Type B pancreatic cell (in vitro differentiated cells): ENCODE measurements around the gene TFF2. TPM values are rescaled to one million over a fixed set of nuclear protein-coding genes. Genes with fewer than 3 reads are reported as not detected.

Experiments
- DNase-seq: peaks from one replicate; pipeline ENCODE4 v3.0.0; 2021; ENCODE audit warnings: mixed read lengths; ENCODE audit not compliant: unreplicated experiment; ENCODE audit errors: extremely low spot score
- H3K27ac Mint-ChIP-seq: 2 replicates; pipeline ENCODE4 v1.8.0; 2021; ENCODE audit warnings: mild to moderate bottlenecking, mixed read lengths
- H3K27me3 Mint-ChIP-seq: 2 replicates; pipeline ENCODE4 v1.8.0; 2021; ENCODE audit warnings: mixed read lengths
- H3K36me3 Mint-ChIP-seq: 2 replicates; pipeline ENCODE4 v1.8.0; 2021; ENCODE audit warnings: mixed read lengths
- H3K4me1 Mint-ChIP-seq: one replicate; pipeline ENCODE4 v1.8.0; 2021; ENCODE audit warnings: mixed read lengths; ENCODE audit not compliant: unreplicated experiment
- H3K4me3 Mint-ChIP-seq: 2 replicates; pipeline ENCODE4 v1.8.0; 2021; ENCODE audit warnings: mild to moderate bottlenecking, mixed read lengths
- H3K9me3 Mint-ChIP-seq: 2 replicates; pipeline ENCODE4 v1.8.0; 2021; ENCODE audit warnings: mixed read lengths
- total RNA-seq: library from RNA; stranded (reverse); gene quantifications from 2 replicates; pipeline ENCODE4 v1.2.1, GENCODE V29; 2021; ENCODE audit warnings: low replicate concordance
- TF ChIP-seq, protein P1 (sequence below): fragments of 200-600 bp; sonication (generic); conservative IDR thresholded peaks from 2 replicates; pipeline ENCODE4 v1.5.0; 2021; ENCODE audit warnings: antibody characterized with exemption, mild to moderate bottlenecking

TFF2 gene
- total RNA-seq, 1 donor from 2014 or later, result 11.3 TPM

DNA sequence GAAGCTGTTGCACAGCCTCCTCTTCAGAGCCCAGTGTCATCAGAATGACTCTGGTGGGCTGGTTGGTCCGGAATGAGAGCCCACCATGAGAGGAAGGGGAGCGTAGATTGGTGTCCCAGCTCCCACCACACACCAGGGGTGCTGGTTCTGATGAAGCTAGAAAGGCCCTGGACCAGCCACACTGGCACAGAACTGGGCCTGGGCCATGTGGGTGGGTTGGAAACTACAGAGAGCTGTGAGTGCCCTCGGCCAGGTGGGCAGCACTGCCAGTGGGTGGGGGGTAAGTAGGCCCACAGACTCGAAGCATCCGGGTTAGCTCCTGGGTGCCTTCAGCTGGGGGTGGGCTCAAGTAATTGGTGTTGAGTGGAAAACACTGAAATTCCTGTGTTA is 27.2 kb upstream of the TFF2 start:
- Mint-ChIP-seq H3K27me3 (peaks cover 5% of the 10 kb centered on the region), H3K4me3 (no peak overlapping the region), H3K4me1 (no peaks in the 10 kb centered on the region), H3K9me3 (peaks cover 3% of the 10 kb centered on the region), H3K27ac (no peak overlapping the region), H3K36me3 (no peaks in the 10 kb centered on the region)
- TF ChIP-seq, protein P1, sequence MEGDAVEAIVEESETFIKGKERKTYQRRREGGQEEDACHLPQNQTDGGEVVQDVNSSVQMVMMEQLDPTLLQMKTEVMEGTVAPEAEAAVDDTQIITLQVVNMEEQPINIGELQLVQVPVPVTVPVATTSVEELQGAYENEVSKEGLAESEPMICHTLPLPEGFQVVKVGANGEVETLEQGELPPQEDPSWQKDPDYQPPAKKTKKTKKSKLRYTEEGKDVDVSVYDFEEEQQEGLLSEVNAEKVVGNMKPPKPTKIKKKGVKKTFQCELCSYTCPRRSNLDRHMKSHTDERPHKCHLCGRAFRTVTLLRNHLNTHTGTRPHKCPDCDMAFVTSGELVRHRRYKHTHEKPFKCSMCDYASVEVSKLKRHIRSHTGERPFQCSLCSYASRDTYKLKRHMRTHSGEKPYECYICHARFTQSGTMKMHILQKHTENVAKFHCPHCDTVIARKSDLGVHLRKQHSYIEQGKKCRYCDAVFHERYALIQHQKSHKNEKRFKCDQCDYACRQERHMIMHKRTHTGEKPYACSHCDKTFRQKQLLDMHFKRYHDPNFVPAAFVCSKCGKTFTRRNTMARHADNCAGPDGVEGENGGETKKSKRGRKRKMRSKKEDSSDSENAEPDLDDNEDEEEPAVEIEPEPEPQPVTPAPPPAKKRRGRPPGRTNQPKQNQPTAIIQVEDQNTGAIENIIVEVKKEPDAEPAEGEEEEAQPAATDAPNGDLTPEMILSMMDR, result no peak
- DNase-seq, result no peak

DNA sequence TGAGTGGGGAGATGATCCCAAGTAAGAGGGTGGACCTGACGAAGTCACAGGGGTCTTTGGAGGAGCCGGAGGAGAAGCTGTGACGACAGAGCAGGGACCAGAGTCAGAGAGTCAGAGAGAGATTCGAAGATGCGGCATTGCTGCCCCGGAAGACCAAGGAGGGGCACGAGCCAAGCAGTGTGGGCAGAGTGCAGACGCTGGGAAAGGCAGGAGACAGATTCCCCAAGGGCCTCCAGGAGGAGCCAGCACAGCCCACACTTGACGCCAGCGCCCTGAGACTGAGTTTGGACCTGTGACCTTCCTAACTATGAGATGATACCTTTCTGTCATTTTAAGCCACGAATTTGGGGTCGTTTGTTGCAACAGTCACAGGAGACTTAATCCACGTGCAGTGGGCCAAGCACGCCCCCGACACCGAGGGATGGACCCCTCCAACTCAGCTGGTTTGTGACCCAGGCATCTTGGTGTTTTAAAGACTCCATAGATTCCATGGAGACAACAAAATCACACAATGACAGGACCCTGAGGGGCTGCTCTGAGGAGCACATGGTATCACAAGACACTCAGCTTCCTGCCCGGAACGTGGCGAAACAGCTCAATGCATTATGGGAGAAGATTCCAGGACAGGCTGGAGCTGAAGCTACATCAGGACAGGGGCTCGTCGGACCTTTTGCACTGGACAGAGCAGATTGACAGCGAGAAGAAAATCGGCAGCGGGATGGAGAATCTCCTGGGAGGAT is 26.6 kb upstream of the TFF2 start:
- Mint-ChIP-seq H3K4me1 (no peaks in the 10 kb centered on the region), H3K9me3 (peaks cover 3% of the 10 kb centered on the region), H3K4me3 (no peak overlapping the region), H3K27ac (no peak overlapping the region), H3K27me3 (peaks cover 5% of the 10 kb centered on the region), H3K36me3 (no peaks in the 10 kb centered on the region)
- no peak for DNase-seq
- TF ChIP-seq, protein P1, result no peak

DNA sequence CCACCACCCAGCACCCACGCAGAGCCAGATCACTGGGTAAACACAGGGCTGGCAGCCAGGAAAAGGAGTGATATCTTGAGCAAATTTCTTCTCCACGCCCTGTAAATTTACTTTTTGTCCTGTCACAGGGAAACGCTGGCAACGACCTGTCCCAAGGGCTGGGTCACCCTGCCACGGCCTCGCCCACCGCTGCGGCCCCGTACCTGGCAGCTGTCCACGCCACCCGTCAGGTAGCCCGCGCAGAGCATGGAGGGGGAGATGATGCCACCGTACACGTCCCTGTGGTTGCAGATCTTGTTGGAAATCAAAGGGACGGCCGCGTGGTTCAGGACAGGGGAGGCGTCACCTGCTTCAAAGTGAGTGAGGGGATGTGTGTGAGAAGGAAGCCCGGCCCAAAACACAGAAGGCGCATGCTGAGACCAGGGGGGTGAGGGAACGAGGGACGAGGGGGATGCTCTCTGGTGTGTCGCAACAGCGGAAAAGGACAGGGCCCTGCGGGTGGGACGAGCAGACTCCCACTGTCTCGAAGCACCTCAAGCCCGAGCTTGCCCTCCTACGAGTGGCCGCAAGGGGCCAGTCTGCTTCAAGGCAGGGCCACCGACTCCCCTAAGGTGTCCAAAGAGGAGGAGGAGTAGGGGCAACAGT is 25.7 kb upstream of the TFF2 start:
- Mint-ChIP-seq H3K4me3 (no peak overlapping the region), H3K4me1 (no peaks in the 10 kb centered on the region), H3K27ac (no peak overlapping the region), H3K9me3 (no peaks in the 10 kb centered on the region), H3K27me3 (peaks cover 5% of the 10 kb centered on the region), H3K36me3 (no peaks in the 10 kb centered on the region)
- TF ChIP-seq, protein P1, result no peak
- no peak for DNase-seq

DNA sequence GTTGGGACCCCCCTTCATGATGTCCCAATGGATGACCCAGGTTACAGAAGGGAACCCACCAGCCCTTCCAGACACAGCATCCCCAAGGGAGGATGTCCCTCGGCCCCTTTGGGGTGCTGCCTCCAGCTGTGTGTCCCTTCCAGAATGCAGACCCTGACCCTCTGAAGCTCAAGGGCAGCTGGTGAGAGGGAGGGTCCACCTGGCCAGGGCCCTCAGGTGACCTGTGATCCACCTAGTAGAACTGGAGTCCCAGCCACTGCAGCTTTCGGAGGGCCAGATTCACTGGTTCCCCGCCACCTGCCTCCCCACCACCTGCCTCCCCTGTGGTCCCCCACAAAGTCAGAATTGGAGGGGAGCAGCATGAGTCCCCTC is 25.2 kb upstream of the TFF2 start:
- Mint-ChIP-seq H3K36me3 (no peaks in the 10 kb centered on the region), H3K4me1 (no peaks in the 10 kb centered on the region), H3K9me3 (no peaks in the 10 kb centered on the region), H3K4me3 (no peak overlapping the region), H3K27me3 (peaks cover 8% of the 10 kb centered on the region), H3K27ac (no peak overlapping the region)
- TF ChIP-seq, protein P1, result no peak
- no peak for DNase-seq

DNA sequence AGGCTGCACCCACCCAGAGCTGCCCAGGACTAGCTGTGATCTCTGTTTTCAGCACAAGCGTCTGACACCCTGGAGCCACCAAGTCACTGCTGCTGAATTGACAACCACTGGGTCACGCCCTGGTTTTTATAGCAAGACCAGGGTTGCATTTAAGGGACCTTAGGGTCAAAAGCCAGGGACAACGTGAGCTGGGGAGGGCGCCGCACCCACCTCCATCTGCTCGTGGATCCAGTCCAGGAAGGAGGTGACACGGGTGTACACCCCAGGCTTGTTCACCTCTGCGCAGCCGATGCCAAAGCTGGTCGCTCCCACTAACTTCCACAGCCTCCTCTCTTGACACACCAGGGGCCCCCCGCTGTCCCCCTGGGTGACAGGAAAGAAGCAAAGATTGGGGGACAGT is 24.7 kb upstream of the TFF2 start:
- TF ChIP-seq, protein P1, result no peak
- H3K36me3 Mint-ChIP-seq, result no peaks in the 10 kb centered on the region
- peaks cover 12% of the 10 kb centered on the region for H3K27me3 Mint-ChIP-seq
- DNase-seq, result no peak
- no peaks in the 10 kb centered on the region for H3K9me3 Mint-ChIP-seq
- no peaks in the 10 kb centered on the region for H3K4me1 Mint-ChIP-seq
- H3K27ac Mint-ChIP-seq, result no peak overlapping the region
- no peak overlapping the region for H3K4me3 Mint-ChIP-seq
